ENCODE measurements around the gene SLC4A5.

DNA sequence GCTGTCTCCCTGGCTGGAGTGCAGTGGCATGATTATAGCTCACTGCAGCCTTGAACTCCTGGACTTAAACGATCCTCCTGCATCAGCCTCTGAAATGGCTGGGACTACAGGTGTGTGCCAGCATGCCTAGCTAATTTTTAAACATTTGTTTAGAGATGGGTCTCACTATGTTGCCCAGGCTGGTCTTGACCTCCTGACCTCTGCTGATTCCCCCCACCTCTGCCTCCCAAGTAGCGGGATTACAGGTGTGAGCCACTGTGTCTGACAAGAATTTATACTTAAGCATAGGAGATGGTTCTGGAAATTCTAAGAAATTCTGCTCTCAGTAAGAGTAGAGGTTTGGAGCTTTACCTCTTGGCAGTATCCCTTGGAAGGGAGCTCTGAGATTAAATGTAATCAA, 126.6 kb downstream of the SLC4A5 start:
- TF ChIP-seq, protein P1, sequence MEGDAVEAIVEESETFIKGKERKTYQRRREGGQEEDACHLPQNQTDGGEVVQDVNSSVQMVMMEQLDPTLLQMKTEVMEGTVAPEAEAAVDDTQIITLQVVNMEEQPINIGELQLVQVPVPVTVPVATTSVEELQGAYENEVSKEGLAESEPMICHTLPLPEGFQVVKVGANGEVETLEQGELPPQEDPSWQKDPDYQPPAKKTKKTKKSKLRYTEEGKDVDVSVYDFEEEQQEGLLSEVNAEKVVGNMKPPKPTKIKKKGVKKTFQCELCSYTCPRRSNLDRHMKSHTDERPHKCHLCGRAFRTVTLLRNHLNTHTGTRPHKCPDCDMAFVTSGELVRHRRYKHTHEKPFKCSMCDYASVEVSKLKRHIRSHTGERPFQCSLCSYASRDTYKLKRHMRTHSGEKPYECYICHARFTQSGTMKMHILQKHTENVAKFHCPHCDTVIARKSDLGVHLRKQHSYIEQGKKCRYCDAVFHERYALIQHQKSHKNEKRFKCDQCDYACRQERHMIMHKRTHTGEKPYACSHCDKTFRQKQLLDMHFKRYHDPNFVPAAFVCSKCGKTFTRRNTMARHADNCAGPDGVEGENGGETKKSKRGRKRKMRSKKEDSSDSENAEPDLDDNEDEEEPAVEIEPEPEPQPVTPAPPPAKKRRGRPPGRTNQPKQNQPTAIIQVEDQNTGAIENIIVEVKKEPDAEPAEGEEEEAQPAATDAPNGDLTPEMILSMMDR (IDR thresholded peaks at IDR 0.05), result no peak
- TF ChIP-seq POLR2AphosphoS5 (IDR thresholded peaks at IDR 0.05) (no peak), POLR2A (IDR thresholded peaks at IDR 0.05) (no peak)

Data from upper lobe of left lung (tissue), 4 donors.